Stomach (tissue), 9 donors: ENCODE measurements around the gene PYM1. TPM values are rescaled to one million over a fixed set of nuclear protein-coding genes. Genes with fewer than 3 reads are reported as not detected.
"Not testable (repeated sequence)": the region's sequence is repeated elsewhere in the genome, so short reads cannot be mapped to it uniquely, and the experiment has no call there.

ENCODE experiments used
- DNase-seq, 2 donors: peaks; one replicate each; pipeline versions ENCODE4 v3.0.0 to v3.0.0-alpha.2; 2013 to 2019
- H3K27ac ChIP-seq, 5 donors: fragments of 200-600 bp in 4 of 5; sonication (generic) in 4 of 5; one replicate each; pipeline ENCODE4 v1.5.1; 2013 to 2019; ENCODE audit warnings: mild to moderate bottlenecking in 1 of 5, moderate library complexity in 1 of 5
- H3K27me3 ChIP-seq, 3 donors: fragments of 200-600 bp; sonication (generic); one replicate each; pipeline ENCODE4 v1.5.1; 2017 to 2019; ENCODE audit warnings: mixed run types in 1 of 3
- H3K36me3 ChIP-seq, 4 donors: fragments of 200-600 bp; sonication (generic); 1 replicate in 3 of 4; 2 replicates in 1 of 4; pipeline ENCODE4 v1.5.1; 2016 to 2019
- H3K4me1 ChIP-seq, 4 donors: fragments of 200-600 bp; sonication (generic); one replicate each; pipeline ENCODE4 v1.5.1; 2016 to 2019
- H3K4me3 ChIP-seq, 4 donors: fragments of 200-600 bp; sonication (generic) in 3 of 4; one replicate each; pipeline ENCODE4 v1.5.1; 2016 to 2019; ENCODE audit warnings: mild to moderate bottlenecking in 1 of 4
- H3K9me3 ChIP-seq, 4 donors: fragments of 200-600 bp; sonication (generic); one replicate each; pipeline ENCODE4 v1.5.1; 2016 to 2019
- CTCF ChIP-seq, 7 experiments: fragments of 450-650 bp in 4 of 7; fragments of 200-600 bp in 3 of 7; sonication (generic) in 3 of 7; IDR thresholded peaks; one replicate each; pipeline ENCODE4 v1.5.1; 2016 to 2019; ENCODE audit warnings: antibody characterized with exemption in 7 of 7, control low read depth in 2 of 7, mild to moderate bottlenecking in 1 of 7
- EP300 ChIP-seq: sonication (generic); formaldehyde crosslinking; IDR thresholded peaks from one replicate; pipeline ENCODE4 v1.6.1; 2017; ENCODE audit warnings: antibody characterized with exemption
- POLR2A ChIP-seq, 4 donors: fragments of 450-650 bp; IDR thresholded peaks; one replicate each; pipeline ENCODE4 v1.6.1; 2016; ENCODE audit warnings: antibody characterized with exemption in 4 of 4, control low read depth in 2 of 4, mild to moderate bottlenecking in 1 of 4, moderate library complexity in 1 of 4
- POLR2AphosphoS5 ChIP-seq, 3 donors: sonication (generic); formaldehyde crosslinking; IDR thresholded peaks; one replicate each; pipeline ENCODE4 v1.6.1; 2016; ENCODE audit warnings: antibody characterized with exemption in 3 of 3
- WGBS, 5 donors: extraction: QIAGEN DNeasy Blood & Tissue Kit in 3 of 5; methylation state at CpG; one replicate each; pipeline versions ENCODE4 v1.1.5 to v1.1.7; 2013 to 2018; 5-methylcytosine and 5-hydroxymethylcytosine counted together
- intact Hi-C: fragments of 100-400 bp; cut with DNase I; formaldehyde crosslinking; loops from one replicate; pipeline ENCODE4 v1.15.1; 2023; ENCODE audit warnings: low total_unique reads
- polyA plus RNA-seq, 3 donors: library from polyadenylated mRNA; stranded (reverse); fragments of 200-250 nt; gene quantifications; one replicate each; pipeline ENCODE4 v1.2.3, GENCODE V29; 2013
- total RNA-seq, 5 donors: library from RNA; depleted of rRNA; stranded (reverse); fragments of >200 nt; gene quantifications; one replicate each; pipeline versions ENCODE4 v1.1.0 to v1.2.3, GENCODE V29; 2014 to 2016
- donor health status: healthy with polysubstance abuse.
- donor health status: Bipolar disorder and iron deficiency.
- donor health status: healthy.

PYM1 gene
- total and polyA plus RNA-seq, 8 donors, result 1.2 to 59.4 (median 34.1) TPM

GRCh38 chr12:55865327-55865726 lies 62.4 kb downstream of the PYM1 start:
- intact Hi-C loops, result loop anchor here (10.0 kb wide), 1 partner anchor 91 kb away; no protein-coding TSS in a partner anchor
- Histone ChIP-seq H3K36me3 (no peaks in the 10 kb centered on the region), H3K9me3 (peaks cover 4 to 16% (median 11%) of the 10 kb centered on the region in 4 donors), H3K4me1 (no peaks in the 10 kb centered on the region), H3K27ac (no peak overlapping the region), H3K4me3 (no peak overlapping the region), H3K27me3 (no peaks in the 10 kb centered on the region)
- no peak for TF ChIP-seq CTCF (IDR thresholded peaks at IDR 0.05)
- TF ChIP-seq POLR2AphosphoS5 (IDR thresholded peaks at IDR 0.05), result no peak
- no peak for TF ChIP-seq EP300
- no peak for TF ChIP-seq POLR2A (IDR thresholded peaks at IDR 0.05)
- WGBS, 5 donors, result 90 to 97% (median 92%) methylated on average over 2 of the region's 2 CpGs
- DNase-seq, result no peak

- DNase-seq, H3K27me3 ChIP-seq, H3K4me1 ChIP-seq, H3K27ac ChIP-seq, H3K36me3 ChIP-seq, H3K4me3 ChIP-seq: not testable (repeated sequence)
- peaks cover 4 to 16% (median 11%) of the 10 kb centered on the region in 4 donors for H3K9me3 ChIP-seq
- intact Hi-C loops, result loop anchor here (10.0 kb wide), 1 partner anchor 88 kb away; no protein-coding TSS in a partner anchor
- WGBS, 5 donors, result 95 to 99% (median 98%) methylated on average over 10 to 13 of the region's 13 CpGs
Measured at GRCh38 chr12:55862931-55863330, 64.8 kb downstream of the PYM1 start.

GRCh38 chr12:55862286-55862685 lies 65.4 kb downstream of the PYM1 start:
- Histone ChIP-seq H3K4me3 (no peak overlapping the region), H3K27ac (no peak overlapping the region), H3K4me1 (no peaks in the 10 kb centered on the region), H3K27me3 (no peaks in the 10 kb centered on the region), H3K9me3 (peaks cover 4 to 16% (median 11%) of the 10 kb centered on the region in 4 donors), H3K36me3 (no peaks in the 10 kb centered on the region)
- DNase-seq, result no peak
- no peak for TF ChIP-seq POLR2A (IDR thresholded peaks at IDR 0.05)
- TF ChIP-seq POLR2AphosphoS5 (IDR thresholded peaks at IDR 0.05), result no peak
- TF ChIP-seq CTCF (IDR thresholded peaks at IDR 0.05), result no peak
- TF ChIP-seq EP300, result no peak
- intact Hi-C loops, result loop anchor here (10.0 kb wide), 1 partner anchor 87 kb away; no protein-coding TSS in a partner anchor

GRCh38 chr12:55861871-55862270 lies 65.8 kb downstream of the PYM1 start:
- intact Hi-C loops, result loop anchor here (10.0 kb wide), 1 partner anchor 87 kb away; no protein-coding TSS in a partner anchor
- no peak for TF ChIP-seq EP300
- no peak for TF ChIP-seq CTCF (IDR thresholded peaks at IDR 0.05)
- TF ChIP-seq POLR2AphosphoS5 (IDR thresholded peaks at IDR 0.05), result no peak
- no peak for TF ChIP-seq POLR2A (IDR thresholded peaks at IDR 0.05)
- H3K27ac ChIP-seq, result no peak overlapping the region
- no peak for DNase-seq
- peaks cover 4 to 16% (median 11%) of the 10 kb centered on the region in 4 donors for H3K9me3 ChIP-seq
- WGBS, 5 donors, result 48 to 84% (median 66%) methylated on average over 3 of the region's 3 CpGs
- no peaks in the 10 kb centered on the region for H3K4me1 ChIP-seq
- no peaks in the 10 kb centered on the region for H3K36me3 ChIP-seq
- no peak overlapping the region for H3K4me3 ChIP-seq
- H3K27me3 ChIP-seq, result no peaks in the 10 kb centered on the region

DNA sequence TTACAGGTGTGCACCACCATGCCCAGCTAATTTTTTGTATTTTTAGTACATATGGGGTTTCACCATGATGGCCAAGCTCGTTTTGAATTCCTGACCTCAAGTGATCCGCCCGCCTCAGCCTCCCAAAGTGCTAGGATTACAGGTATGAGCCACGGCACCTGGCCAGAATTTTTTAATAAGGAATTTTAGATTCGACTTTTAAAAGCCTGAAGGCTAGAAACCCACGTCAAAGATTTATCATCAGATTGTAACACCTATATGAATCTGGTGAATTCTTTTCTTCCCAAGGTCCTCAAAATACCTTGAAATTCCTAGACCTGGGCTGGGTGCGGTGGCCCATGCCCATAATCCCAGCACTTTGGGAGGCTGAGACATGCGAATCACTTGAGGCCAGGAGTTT lies 66.3 kb downstream of the PYM1 start:
- H3K9me3 ChIP-seq, result peaks cover 4 to 16% (median 11%) of the 10 kb centered on the region in 4 donors
- no peak overlapping the region for H3K4me3 ChIP-seq
- WGBS, 5 donors, result 90 to 94% (median 91%) methylated on average over 8 of the region's 8 CpGs
- no peaks in the 10 kb centered on the region for H3K4me1 ChIP-seq
- TF ChIP-seq POLR2A (IDR thresholded peaks at IDR 0.05) (no peak), EP300 (no peak), CTCF (IDR thresholded peaks at IDR 0.05) (no peak), POLR2AphosphoS5 (IDR thresholded peaks at IDR 0.05) (no peak)
- H3K27me3 ChIP-seq, result no peaks in the 10 kb centered on the region
- no peak for DNase-seq
- intact Hi-C loops, result loop anchor here (10.0 kb wide), 1 partner anchor 87 kb away; no protein-coding TSS in a partner anchor
- no peaks in the 10 kb centered on the region for H3K36me3 ChIP-seq
- H3K27ac ChIP-seq, result no peak overlapping the region
